Measurements from ENCODE around the gene C1D. TPM values are rescaled to one million over a fixed set of nuclear protein-coding genes. Genes with fewer than 3 reads are reported as not detected.

The C1D gene
- total RNA-seq, 3 donors from 2014 or later = 32.3 to 50.5 (median 49.8) TPM

DNA sequence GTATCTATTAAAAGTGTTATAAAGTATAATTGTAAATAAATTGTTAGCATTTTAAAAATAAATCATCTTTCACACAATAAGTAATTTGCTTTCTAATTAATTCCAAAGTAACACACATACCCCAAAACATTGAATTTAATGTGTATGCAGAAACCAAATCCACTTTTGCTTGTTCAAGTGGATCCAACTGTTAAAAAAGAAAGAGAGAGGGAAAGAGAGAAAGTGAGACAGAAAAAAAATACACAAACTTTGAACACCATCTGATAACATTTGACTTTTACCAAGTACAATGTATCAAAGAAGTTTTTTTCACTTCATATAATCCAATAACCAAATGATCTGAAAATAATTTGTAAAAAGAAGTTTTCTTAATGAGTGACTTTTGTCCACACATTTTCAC is 16.6 kb downstream of the C1D start:
- DNase-seq (ENCODE audit: low spot score in 2 of 2) = no peak
- intact Hi-C loops (cut with DNase I; ENCODE audit: low total_unique reads) = no loop called here

DNA sequence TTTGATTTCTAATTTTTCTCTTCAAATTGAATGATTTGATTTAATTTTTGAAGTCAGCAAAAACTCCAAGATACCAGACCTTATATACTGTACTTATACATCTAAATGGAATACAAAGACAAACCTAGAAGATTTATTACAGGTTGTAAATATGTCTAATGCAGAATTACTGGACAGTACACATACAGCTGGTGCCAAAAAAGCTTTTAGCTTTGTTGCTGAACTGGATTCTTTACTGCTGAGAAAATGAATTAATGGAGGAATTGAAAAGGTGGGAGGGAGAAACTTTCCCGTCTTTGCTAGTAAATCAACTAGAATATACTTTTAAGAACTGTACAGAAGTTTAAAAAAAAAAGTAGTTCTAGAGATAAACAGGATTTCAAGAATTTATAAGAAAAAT is 17.5 kb downstream of the C1D start:
- Histone ChIP-seq H3K4me3 (no peak overlapping the region), H3K4me1 (no peaks in the 10 kb centered on the region), H3K27ac (no peak overlapping the region), H3K36me3 (no peaks in the 10 kb centered on the region), H3K27me3 (no peaks in the 10 kb centered on the region), H3K9me3 (no peaks in the 10 kb centered on the region)
- intact Hi-C loops (cut with DNase I; ENCODE audit: low total_unique reads) = no loop called here
- TF ChIP-seq, protein P1, sequence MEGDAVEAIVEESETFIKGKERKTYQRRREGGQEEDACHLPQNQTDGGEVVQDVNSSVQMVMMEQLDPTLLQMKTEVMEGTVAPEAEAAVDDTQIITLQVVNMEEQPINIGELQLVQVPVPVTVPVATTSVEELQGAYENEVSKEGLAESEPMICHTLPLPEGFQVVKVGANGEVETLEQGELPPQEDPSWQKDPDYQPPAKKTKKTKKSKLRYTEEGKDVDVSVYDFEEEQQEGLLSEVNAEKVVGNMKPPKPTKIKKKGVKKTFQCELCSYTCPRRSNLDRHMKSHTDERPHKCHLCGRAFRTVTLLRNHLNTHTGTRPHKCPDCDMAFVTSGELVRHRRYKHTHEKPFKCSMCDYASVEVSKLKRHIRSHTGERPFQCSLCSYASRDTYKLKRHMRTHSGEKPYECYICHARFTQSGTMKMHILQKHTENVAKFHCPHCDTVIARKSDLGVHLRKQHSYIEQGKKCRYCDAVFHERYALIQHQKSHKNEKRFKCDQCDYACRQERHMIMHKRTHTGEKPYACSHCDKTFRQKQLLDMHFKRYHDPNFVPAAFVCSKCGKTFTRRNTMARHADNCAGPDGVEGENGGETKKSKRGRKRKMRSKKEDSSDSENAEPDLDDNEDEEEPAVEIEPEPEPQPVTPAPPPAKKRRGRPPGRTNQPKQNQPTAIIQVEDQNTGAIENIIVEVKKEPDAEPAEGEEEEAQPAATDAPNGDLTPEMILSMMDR (IDR thresholded peaks at IDR 0.05) = no peak
- no peak for TF ChIP-seq POLR2A (IDR thresholded peaks at IDR 0.05)
- TF ChIP-seq POLR2AphosphoS5 (IDR thresholded peaks at IDR 0.05) = no peak
- no peak for DNase-seq (ENCODE audit: low spot score in 2 of 2)

More for the DNA sequence above, 16.6 kb downstream of the C1D start:
- H3K27me3 ChIP-seq = no peaks in the 10 kb centered on the region
- H3K4me1 ChIP-seq = no peaks in the 10 kb centered on the region
- H3K36me3 ChIP-seq = no peaks in the 10 kb centered on the region
- no peak for TF ChIP-seq POLR2AphosphoS5 (IDR thresholded peaks at IDR 0.05)
- no peak overlapping the region for H3K4me3 ChIP-seq
- H3K27ac ChIP-seq = no peak overlapping the region
- no peaks in the 10 kb centered on the region for H3K9me3 ChIP-seq

DNA sequence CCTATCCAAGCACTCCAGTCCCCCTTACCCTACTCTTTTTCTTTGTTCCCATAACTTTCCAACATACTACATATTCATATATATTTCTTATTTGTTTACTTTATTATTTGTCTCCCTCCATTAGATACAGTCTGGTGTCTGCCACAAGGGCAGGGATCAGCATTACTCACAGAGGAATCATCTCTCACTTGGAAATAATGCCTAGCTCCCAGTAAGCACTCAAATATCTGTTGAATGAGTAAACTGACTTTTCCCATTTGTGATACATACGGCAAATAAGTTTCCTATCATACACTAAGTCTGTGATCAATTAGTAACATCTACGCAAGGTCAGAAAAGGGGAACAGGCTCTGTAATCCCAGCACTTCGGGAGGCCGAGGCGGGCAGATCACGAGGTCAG is 18.7 kb downstream of the C1D start:
- Histone ChIP-seq H3K9me3 (no peaks in the 10 kb centered on the region), H3K4me1 (no peaks in the 10 kb centered on the region), H3K27ac (no peak overlapping the region), H3K27me3 (no peaks in the 10 kb centered on the region), H3K4me3 (no peak overlapping the region), H3K36me3 (no peaks in the 10 kb centered on the region)
- TF ChIP-seq POLR2A (IDR thresholded peaks at IDR 0.05) = no peak
- TF ChIP-seq POLR2AphosphoS5 (IDR thresholded peaks at IDR 0.05) = no peak
- TF ChIP-seq, protein P1 (IDR thresholded peaks at IDR 0.05) = no peak
- DNase-seq (ENCODE audit: low spot score in 2 of 2) = no peak
- intact Hi-C loops (cut with DNase I; ENCODE audit: low total_unique reads) = no loop called here

DNA sequence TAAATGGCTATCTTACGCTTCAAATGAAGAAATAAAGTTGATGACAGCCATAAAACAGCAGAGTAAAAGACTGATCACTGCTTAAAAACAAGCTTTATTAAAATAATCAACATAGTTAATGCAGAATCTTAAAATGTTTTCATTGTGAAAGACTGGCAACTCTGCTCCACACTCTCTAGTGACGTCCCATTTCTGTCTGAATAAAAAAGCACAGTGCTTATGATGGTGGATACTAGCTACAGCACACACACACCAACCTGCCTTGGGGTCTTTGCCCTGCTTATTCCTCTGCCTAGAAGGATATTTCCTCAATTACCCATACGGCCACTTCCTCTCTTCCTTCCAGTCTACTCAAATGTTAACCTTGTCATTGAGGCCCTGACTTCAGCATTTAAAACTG is 19.1 kb downstream of the C1D start:
- Histone ChIP-seq H3K9me3 (no peaks in the 10 kb centered on the region), H3K36me3 (no peaks in the 10 kb centered on the region), H3K4me3 (no peak overlapping the region), H3K27ac (no peak overlapping the region), H3K27me3 (no peaks in the 10 kb centered on the region), H3K4me1 (no peaks in the 10 kb centered on the region)
- intact Hi-C loops (cut with DNase I; ENCODE audit: low total_unique reads) = no loop called here
- TF ChIP-seq, protein P1 (IDR thresholded peaks at IDR 0.05) = no peak
- TF ChIP-seq POLR2A (IDR thresholded peaks at IDR 0.05) (no peak), POLR2AphosphoS5 (IDR thresholded peaks at IDR 0.05) (no peak)
- no peak for DNase-seq (ENCODE audit: low spot score in 2 of 2)

DNA sequence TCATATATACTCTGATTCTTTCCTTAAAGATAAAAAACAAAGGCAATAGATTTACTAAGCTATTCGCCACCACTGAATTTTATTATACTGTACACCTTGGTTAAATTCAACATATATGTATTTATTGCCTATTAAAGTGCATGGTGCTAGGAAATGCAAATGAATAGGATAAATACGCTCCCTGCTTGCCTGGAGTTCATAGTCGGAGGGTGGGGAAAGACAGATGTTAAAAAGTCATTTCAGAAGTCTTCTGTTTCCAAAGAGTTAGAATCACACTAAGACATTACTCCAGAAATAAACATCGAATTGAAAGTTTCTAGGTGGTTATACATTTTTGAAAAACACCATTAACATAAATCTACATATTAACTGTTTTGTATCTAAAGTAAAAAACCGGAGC is 19.8 kb downstream of the C1D start:
- Histone ChIP-seq H3K36me3 (no peaks in the 10 kb centered on the region), H3K27ac (no peak overlapping the region), H3K9me3 (no peaks in the 10 kb centered on the region), H3K4me1 (no peaks in the 10 kb centered on the region), H3K4me3 (no peak overlapping the region), H3K27me3 (no peaks in the 10 kb centered on the region)
- TF ChIP-seq POLR2AphosphoS5 (IDR thresholded peaks at IDR 0.05) = no peak
- TF ChIP-seq POLR2A (IDR thresholded peaks at IDR 0.05) = no peak
- TF ChIP-seq, protein P1 (IDR thresholded peaks at IDR 0.05) = no peak
- intact Hi-C loops (cut with DNase I; ENCODE audit: low total_unique reads) = no loop called here
- no peak for DNase-seq (ENCODE audit: low spot score in 2 of 2)

DNA sequence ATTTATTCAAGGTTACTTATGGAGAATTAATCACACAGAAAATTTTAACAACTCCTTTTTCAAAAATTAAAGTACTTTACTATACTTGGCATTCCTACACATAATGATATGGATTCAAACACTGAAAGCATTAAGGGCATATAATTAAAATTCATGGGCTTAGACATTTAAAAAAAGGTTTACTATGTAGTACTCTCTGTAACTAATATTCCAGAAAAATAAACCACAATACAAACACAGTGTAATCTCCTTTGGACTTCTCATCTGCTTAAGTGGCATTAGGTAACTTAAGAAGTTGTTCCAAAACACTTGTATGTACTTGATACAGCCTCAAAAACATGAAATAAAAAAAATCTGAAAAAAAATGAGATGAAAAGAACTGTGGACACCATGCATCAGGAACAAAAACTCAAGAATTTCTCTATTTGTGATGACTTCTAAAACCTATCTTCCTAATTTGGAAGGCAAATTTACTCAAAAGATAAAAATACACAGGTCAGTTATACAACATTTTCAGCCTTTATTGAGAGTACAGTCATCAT is 21.0 kb downstream of the C1D start:
- Histone ChIP-seq H3K4me1 (no peaks in the 10 kb centered on the region), H3K27me3 (no peaks in the 10 kb centered on the region), H3K36me3 (no peaks in the 10 kb centered on the region), H3K27ac (no peak overlapping the region), H3K4me3 (no peak overlapping the region), H3K9me3 (no peaks in the 10 kb centered on the region)
- no peak for DNase-seq (ENCODE audit: low spot score in 2 of 2)
- TF ChIP-seq POLR2A (IDR thresholded peaks at IDR 0.05) (no peak), POLR2AphosphoS5 (IDR thresholded peaks at IDR 0.05) (no peak)
- TF ChIP-seq, protein P1 (IDR thresholded peaks at IDR 0.05) = no peak
- intact Hi-C loops (cut with DNase I; ENCODE audit: low total_unique reads) = no loop called here

Data from breast epithelium (tissue), 4 donors.